Neural cell (in vitro differentiated cells): ENCODE data around the gene TSNAX. TPM values are rescaled to one million over a fixed set of nuclear protein-coding genes. Genes with fewer than 3 reads are reported as not detected.

Experiments used
- H2AFZ ChIP-seq: fragments of 200-600, 300-800 bp; sonication (generic), shearing (Covaris generic); 2 replicates; pipeline ENCODE4 v1.6.0; 2014; ENCODE audit warnings: low read depth, mild to moderate bottlenecking, antibody characterized with exemption, low read length, moderate library complexity
- H3F3A ChIP-seq: fragments of 200-600 bp; shearing (Covaris generic); 2 replicates; pipeline ENCODE4 v1.6.1; 2016; ENCODE audit warnings: mild to moderate bottlenecking, moderate library complexity, mixed read lengths, antibody characterized with exemption, low read length; ENCODE audit not compliant: insufficient read depth, poor library complexity, severe bottlenecking
- H3K27ac ChIP-seq: fragments of 200-600, 300-800 bp; sonication (generic), shearing (Covaris generic); 2 replicates; pipeline ENCODE4 v1.5.1; 2014; ENCODE audit warnings: mild to moderate bottlenecking, low read length, moderate library complexity
- H3K27me3 ChIP-seq: fragments of 300-800, 200-600 bp; sonication (generic), shearing (Covaris generic); 2 replicates; pipeline ENCODE4 v1.6.0; 2014; ENCODE audit warnings: mild to moderate bottlenecking, low read depth, low read length, moderate library complexity; ENCODE audit not compliant: insufficient read depth
- H3K36me3 ChIP-seq: fragments of 300-800, 200-600 bp; sonication (generic), shearing (Covaris generic); 2 replicates; pipeline ENCODE4 v1.5.1; 2014; ENCODE audit warnings: mild to moderate bottlenecking, antibody characterized with exemption, low read length, moderate library complexity; ENCODE audit not compliant: insufficient read depth
- H3K4me2 ChIP-seq: fragments of 300-800, 200-600 bp; sonication (generic), shearing (Covaris generic); 2 replicates; pipeline ENCODE4 v1.6.0; 2014; ENCODE audit warnings: mild to moderate bottlenecking, low read length
- H3K4me3 ChIP-seq: fragments of 300-800, 200-600 bp; sonication (generic), shearing (Covaris generic); 2 replicates; pipeline ENCODE4 v1.5.1; 2014; ENCODE audit warnings: mild to moderate bottlenecking, low read length, moderate library complexity
- H3K79me2 ChIP-seq: fragments of 200-600 bp; shearing (Covaris generic); replicated peaks from 2 replicates; pipeline ENCODE4 v1.6.0; 2014; ENCODE audit warnings: mild to moderate bottlenecking, low read length, moderate library complexity; ENCODE audit not compliant: insufficient read depth
- H3K9ac ChIP-seq: fragments of 300-800, 200-600 bp; sonication (generic), shearing (Covaris generic); 2 replicates; pipeline ENCODE4 v1.6.1; 2016; ENCODE audit warnings: mild to moderate bottlenecking, low read length, mixed read lengths
- H3K9me2 ChIP-seq: fragments of 200-600 bp; shearing (Covaris generic); 2 replicates; pipeline ENCODE4 v1.6.1; 2016; ENCODE audit warnings: mild to moderate bottlenecking, low read length, mixed read lengths; ENCODE audit not compliant: insufficient read depth
- H3K9me3 ChIP-seq: fragments of 200-600, 300-800 bp; sonication (generic), shearing (Covaris generic); 2 replicates; pipeline ENCODE4 v1.6.1; 2016; ENCODE audit warnings: mild to moderate bottlenecking, mixed run types, low read length, moderate library complexity, mixed read lengths
- H4K20me1 ChIP-seq: fragments of 200-600 bp; shearing (Covaris generic); 2 replicates; pipeline ENCODE4 v1.6.1; 2016; ENCODE audit warnings: mild to moderate bottlenecking, mixed run types; ENCODE audit not compliant: insufficient read depth
- CTCF ChIP-seq: fragments of 450-650 bp; IDR thresholded peaks from 2 replicates; pipeline ENCODE4 v1.5.1; 2014; ENCODE audit warnings: antibody characterized with exemption, mild to moderate bottlenecking, moderate library complexity; ENCODE audit not compliant: poor library complexity, severe bottlenecking
- EP300 ChIP-seq: fragments of 450-650 bp; conservative IDR thresholded peaks from 2 replicates; pipeline ENCODE4 v1.6.1; 2014; ENCODE audit warnings: antibody characterized with exemption, mild to moderate bottlenecking, moderate library complexity; ENCODE audit not compliant: poor library complexity, severe bottlenecking
- MXI1 ChIP-seq: fragments of 450-650 bp; conservative IDR thresholded peaks from 2 replicates; pipeline ENCODE4 v1.6.1; 2014; ENCODE audit warnings: antibody characterized with exemption, mild to moderate bottlenecking; ENCODE audit not compliant: poor library complexity, severe bottlenecking
- POLR2AphosphoS5 ChIP-seq: IDR thresholded peaks from 2 replicates; pipeline ENCODE4 v1.6.1; 2012
- RAD21 ChIP-seq: fragments of 450-650 bp; conservative IDR thresholded peaks from 2 replicates; pipeline ENCODE4 v1.6.1; 2014; ENCODE audit warnings: antibody characterized with exemption, mild to moderate bottlenecking, moderate library complexity
- REST ChIP-seq: IDR thresholded peaks from 2 replicates; pipeline ENCODE4 v1.6.1; 2012; ENCODE audit warnings: borderline replicate concordance
- SMC3 ChIP-seq: fragments of 450-650 bp; conservative IDR thresholded peaks from 2 replicates; pipeline ENCODE4 v1.6.1; 2014; ENCODE audit warnings: antibody characterized with exemption, mild to moderate bottlenecking, moderate library complexity; ENCODE audit not compliant: poor library complexity
- polyA plus RNA-seq: library from polyadenylated mRNA; depleted of rRNA; stranded (reverse); fragments of >200 nt; gene quantifications from 2 replicates; pipeline ENCODE4 v1.2.3, GENCODE V29; 2014

Gene TSNAX
- polyA plus RNA-seq, 1 donor from 2014 or later = 55.2 TPM

GRCh38 chr1:231575472-231575871, 47.0 kb downstream of the TSNAX start:
- H3K27ac ChIP-seq = no peak overlapping the region
- no peaks in the 10 kb centered on the region for H4K20me1 ChIP-seq
- no peaks in the 10 kb centered on the region for H3K36me3 ChIP-seq
- no peak for TF ChIP-seq CTCF
- TF ChIP-seq SMC3 = no peak
- TF ChIP-seq REST = no peak
- TF ChIP-seq MXI1 = no peak
- TF ChIP-seq EP300 = no peak
- no peak overlapping the region for H3K9ac ChIP-seq
- no peaks in the 10 kb centered on the region for H3F3A ChIP-seq
- H3K4me3 ChIP-seq = no peak overlapping the region
- H3K9me3 ChIP-seq = no peaks in the 10 kb centered on the region
- no peak overlapping the region for H3K4me2 ChIP-seq
- H2AFZ ChIP-seq = no peak overlapping the region
- H3K79me2 ChIP-seq = no peaks in the 10 kb centered on the region
- H3K27me3 ChIP-seq = no peaks in the 10 kb centered on the region
- no peaks in the 10 kb centered on the region for H3K9me2 ChIP-seq

- no peak overlapping the region for H2AFZ ChIP-seq
- no peaks in the 10 kb centered on the region for H3K79me2 ChIP-seq
- no peaks in the 10 kb centered on the region for H3K9me3 ChIP-seq
- no peaks in the 10 kb centered on the region for H3K9me2 ChIP-seq
- H4K20me1 ChIP-seq = no peaks in the 10 kb centered on the region
- H3K4me3 ChIP-seq = no peak overlapping the region
- no peak overlapping the region for H3K9ac ChIP-seq
- H3K36me3 ChIP-seq = no peaks in the 10 kb centered on the region
- H3F3A ChIP-seq = no peaks in the 10 kb centered on the region
- H3K27me3 ChIP-seq = no peaks in the 10 kb centered on the region
- no peak overlapping the region for H3K4me2 ChIP-seq
- TF ChIP-seq POLR2AphosphoS5 (no peak), MXI1 (no peak), RAD21 (no peak), EP300 (no peak), CTCF (no peak)
- no peak overlapping the region for H3K27ac ChIP-seq
Observed at GRCh38 chr1:231576804-231577718, 48.6 kb downstream of the TSNAX start.
